Endothelial cell of umbilical vein (primary cell): ENCODE results near the gene PIGH. TPM values are rescaled to one million over a fixed set of nuclear protein-coding genes. Genes with fewer than 3 reads are reported as not detected.

Experiments
- BruUV-seq: library from RNA; stranded (reverse); fragments of 400-500 nt; replicated peaks from 2 replicates; lab custom pipeline; 2021; lab: Mats Ljungman, UMichigan
- CTCF ChIA-PET: fragments of 300-600, 350-600 bp; sonication (Branson Sonifier 250); formaldehyde crosslinking; loops from one replicate; lab custom pipeline; 2021; ENCODE audit warnings: antibody characterized with exemption, inconsistent platforms; lab: Charles Lee
- POLR2A ChIA-PET: fragments of 300-600, 350-600 bp; sonication (Branson Sonifier 250); formaldehyde crosslinking; loops from one replicate; lab custom pipeline; 2021; ENCODE audit warnings: antibody characterized with exemption, inconsistent platforms; lab: Charles Lee
- DNase-seq: peaks from one replicate; pipeline ENCODE4 v3.0.0-alpha.2; 2011; ENCODE audit warnings: low read depth, low spot score
- FAIRE-seq: peaks from 2 replicates; lab custom pipeline; 2011; peaks lifted over from hg19 to GRCh38; lab: Jason Lieb, UNC
- H2AFZ ChIP-seq: 2 replicates; pipeline ENCODE4 v1.6.0; 2012; ENCODE audit warnings: low read depth, low read length, control low read depth, inconsistent platforms
- H3K27ac ChIP-seq: 2 replicates; pipeline ENCODE4 v1.5.1; 2011; ENCODE audit warnings: low read depth, mild to moderate bottlenecking, control low read depth, low read length, moderate library complexity; ENCODE audit not compliant: insufficient read depth
- H3K27me3 ChIP-seq, 2 experiments: 2 replicates each; pipeline versions ENCODE4 v1.6.0 to v1.6.1; 2011; ENCODE audit warnings: low read length in 2 of 2, mixed read lengths in 1 of 2; ENCODE audit not compliant: control insufficient read depth in 2 of 2, insufficient read depth in 2 of 2
- H3K36me3 ChIP-seq, 2 experiments: 2 replicates in 1 of 2; 3 replicates in 1 of 2; pipeline ENCODE4 v1.5.1; 2011; ENCODE audit warnings: low read length in 2 of 2, mild to moderate bottlenecking in 1 of 2, moderate library complexity in 1 of 2; ENCODE audit not compliant: control insufficient read depth in 2 of 2, insufficient read depth in 2 of 2; ENCODE audit errors: extremely low read depth in 1 of 2
- H3K4me1 ChIP-seq: 3 replicates; pipeline ENCODE4 v1.5.1; 2011; ENCODE audit warnings: mild to moderate bottlenecking, low read length; ENCODE audit not compliant: control insufficient read depth, insufficient read depth; ENCODE audit errors: extremely low read depth
- H3K4me2 ChIP-seq: 2 replicates; pipeline ENCODE4 v1.6.1; 2011; ENCODE audit warnings: low read length, control low read depth, mixed read lengths; ENCODE audit not compliant: insufficient read depth
- H3K4me3 ChIP-seq, 3 experiments: fragments of 200-600 bp in 1 of 3; sonication (generic), shearing (Covaris generic) in 1 of 3; replicated peaks in 1 of 3; 2 replicates each; pipeline ENCODE4 v1.5.1; 2011 to 2016; ENCODE audit warnings: control low read depth in 3 of 3, low read length in 3 of 3, mild to moderate bottlenecking in 2 of 3, inconsistent platforms in 1 of 3, low read depth in 1 of 3, moderate library complexity in 1 of 3; ENCODE audit not compliant: insufficient read depth in 1 of 3
- H3K79me2 ChIP-seq: 2 replicates; pipeline ENCODE4 v1.6.0; 2012; ENCODE audit warnings: low read length, inconsistent platforms; ENCODE audit not compliant: control insufficient read depth, insufficient read depth
- H3K9ac ChIP-seq: replicated peaks from 2 replicates; pipeline ENCODE3; 2011; ENCODE audit warnings: low read length, control low read depth; ENCODE audit not compliant: insufficient read depth; ENCODE audit errors: extremely low read depth
- H3K9me1 ChIP-seq: replicated peaks from 3 replicates; pipeline ENCODE4 v1.6.0; 2011; ENCODE audit warnings: mild to moderate bottlenecking, low read length; ENCODE audit not compliant: control insufficient read depth, insufficient read depth; ENCODE audit errors: extremely low read depth
- H3K9me3 ChIP-seq: replicated peaks from 2 replicates; pipeline ENCODE4 v1.5.1; 2012; ENCODE audit warnings: low read length, inconsistent platforms; ENCODE audit not compliant: control insufficient read depth, insufficient read depth
- H4K20me1 ChIP-seq: replicated peaks from 2 replicates; pipeline ENCODE3; 2011; ENCODE audit warnings: mild to moderate bottlenecking, low read length; ENCODE audit not compliant: control insufficient read depth, insufficient read depth; ENCODE audit errors: extremely low read depth
- EZH2 ChIP-seq: IDR thresholded peaks from 2 replicates; pipeline ENCODE4 v1.6.1; 2012; ENCODE audit warnings: borderline replicate concordance, low read depth, mild to moderate bottlenecking, moderate library complexity, low read length, inconsistent platforms; ENCODE audit not compliant: severe bottlenecking
- FOS ChIP-seq: IDR thresholded peaks from 2 replicates; pipeline ENCODE4 v1.6.1; 2011; ENCODE audit warnings: mild to moderate bottlenecking, low read length, moderate library complexity, borderline replicate concordance; ENCODE audit not compliant: insufficient read depth
- GATA2 ChIP-seq: IDR thresholded peaks from 2 replicates; pipeline ENCODE4 v1.7.0; 2011; ENCODE audit warnings: low read depth, mild to moderate bottlenecking, moderate library complexity, mixed read lengths, low read length; ENCODE audit not compliant: insufficient read length, insufficient read depth
- JUN ChIP-seq: IDR thresholded peaks from 2 replicates; pipeline ENCODE4 v1.6.1; 2011; ENCODE audit warnings: borderline replicate concordance, low read depth; ENCODE audit not compliant: insufficient read length, insufficient read depth
- MYC ChIP-seq: IDR thresholded peaks from one replicate; pipeline ENCODE4 v1.6.1; 2011; ENCODE audit warnings: mild to moderate bottlenecking, low read depth, low read length
- POLR2A ChIP-seq: IDR thresholded peaks from 2 replicates; pipeline ENCODE4 v1.6.1; 2012; ENCODE audit warnings: low read depth, mild to moderate bottlenecking, control low read depth, low read length
- POLR2AphosphoS5 ChIP-seq: IDR thresholded peaks from 2 replicates; pipeline ENCODE4 v1.6.1; 2012; ENCODE audit warnings: low read depth, mild to moderate bottlenecking, control low read depth, low read length, moderate library complexity; ENCODE audit not compliant: insufficient read depth
- dilution Hi-C: fragments of 300-500 bp; cut with MboI; formaldehyde crosslinking; loops from one replicate; pipeline ENCODE4 v1.15.0; 2019; ENCODE audit warnings: low sequenced_read_pairs; ENCODE audit not compliant: extremely low pct_ligation_motif_present
- intact Hi-C: fragments of 100-400 bp; cut with micrococcal nuclease; formaldehyde crosslinking; loops from one replicate; pipeline ENCODE4 v1.10.0; 2022
- polyA plus RNA-seq, 4 experiments: library from polyadenylated mRNA; depleted of rRNA in 3 of 4; stranded (reverse) in 3 of 4; unstranded in 1 of 4; fragments of >200 nt; gene quantifications; 2 replicates each; pipeline versions ENCODE4 v1.2.1 to v1.2.3, GENCODE V29; 2011 to 2012; ENCODE audit warnings: missing spikeins in 1 of 4
- total RNA-seq: library from RNA; stranded (reverse); gene quantifications from 2 replicates; pipeline ENCODE4 v1.2.3, GENCODE V29; 2021
- TF ChIP-seq, protein P1 (sequence below), 2 donors: IDR thresholded peaks; 1 replicate in 1 of 2; 2 replicates in 1 of 2; pipeline ENCODE4 v1.5.1; 2011; ENCODE audit warnings: low read length in 2 of 2, mild to moderate bottlenecking in 2 of 2, moderate library complexity in 2 of 2, control low read depth in 1 of 2, inconsistent platforms in 1 of 2, low read depth in 1 of 2; ENCODE audit not compliant: insufficient read depth in 1 of 2; ENCODE audit errors: extremely low read depth in 1 of 2
- TF ChIP-seq, protein P2 (sequence below): IDR thresholded peaks from 2 replicates; pipeline ENCODE4 v1.6.1; 2011; ENCODE audit not compliant: insufficient read depth, insufficient read length

PIGH gene
- total and polyA plus RNA-seq, 2 donors (not counting 3 experiments of a cell fraction or from before 2014, with no cell fraction given), result 12.3 to 18.0 TPM

DNA sequence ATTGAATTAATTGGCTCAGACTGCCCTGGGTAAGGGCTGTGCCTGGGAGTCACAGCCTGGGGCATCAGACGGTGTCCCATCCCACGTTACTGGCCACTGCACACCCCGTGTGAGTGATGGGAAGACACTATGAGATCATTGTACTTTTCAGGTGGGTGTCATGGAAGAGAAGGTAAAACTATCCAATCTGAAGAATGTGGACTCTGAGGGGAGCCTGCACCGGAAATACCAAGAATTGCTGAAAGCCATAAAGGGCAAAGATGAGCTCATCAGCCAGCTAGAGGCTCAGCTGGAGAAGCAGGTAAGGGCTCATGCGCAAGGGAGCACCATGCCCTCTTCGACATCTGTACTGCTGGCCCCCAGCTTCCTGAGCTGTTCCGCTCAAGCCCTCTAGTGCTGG lies 43.0 kb downstream of the PIGH start:
- no peaks in the 10 kb centered on the region for H3K4me1 ChIP-seq
- POLR2A ChIA-PET, result no interaction called here
- no peaks in the 10 kb centered on the region for H3K36me3 ChIP-seq
- H3K9me3 ChIP-seq, result no peaks in the 10 kb centered on the region
- no peak overlapping the region for H3K4me2 ChIP-seq
- CTCF ChIA-PET, result interaction anchor here (1.7 to 8.6 kb wide), 5 partner anchors 9 to 130 kb away, joined by 5 to 85 read pairs (median 10); no protein-coding TSS in a partner anchor
- peaks cover 0 to 2% of the 10 kb centered on the region in 2 experiments for H3K27me3 ChIP-seq
- H3K27ac ChIP-seq, result no peak overlapping the region
- H2AFZ ChIP-seq, result no peak overlapping the region
- intact Hi-C loops (no loop called here), dilution Hi-C loops (no loop called here)
- TF ChIP-seq, protein P1, sequence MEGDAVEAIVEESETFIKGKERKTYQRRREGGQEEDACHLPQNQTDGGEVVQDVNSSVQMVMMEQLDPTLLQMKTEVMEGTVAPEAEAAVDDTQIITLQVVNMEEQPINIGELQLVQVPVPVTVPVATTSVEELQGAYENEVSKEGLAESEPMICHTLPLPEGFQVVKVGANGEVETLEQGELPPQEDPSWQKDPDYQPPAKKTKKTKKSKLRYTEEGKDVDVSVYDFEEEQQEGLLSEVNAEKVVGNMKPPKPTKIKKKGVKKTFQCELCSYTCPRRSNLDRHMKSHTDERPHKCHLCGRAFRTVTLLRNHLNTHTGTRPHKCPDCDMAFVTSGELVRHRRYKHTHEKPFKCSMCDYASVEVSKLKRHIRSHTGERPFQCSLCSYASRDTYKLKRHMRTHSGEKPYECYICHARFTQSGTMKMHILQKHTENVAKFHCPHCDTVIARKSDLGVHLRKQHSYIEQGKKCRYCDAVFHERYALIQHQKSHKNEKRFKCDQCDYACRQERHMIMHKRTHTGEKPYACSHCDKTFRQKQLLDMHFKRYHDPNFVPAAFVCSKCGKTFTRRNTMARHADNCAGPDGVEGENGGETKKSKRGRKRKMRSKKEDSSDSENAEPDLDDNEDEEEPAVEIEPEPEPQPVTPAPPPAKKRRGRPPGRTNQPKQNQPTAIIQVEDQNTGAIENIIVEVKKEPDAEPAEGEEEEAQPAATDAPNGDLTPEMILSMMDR (IDR thresholded peaks at IDR 0.05; ENCODE audit: extremely low read depth in 1 of 2, insufficient read depth in 1 of 2, low read depth in 1 of 2, low read length in 2 of 2), result no peak
- no peak for TF ChIP-seq EZH2
- no peak for TF ChIP-seq JUN
- no peak for TF ChIP-seq POLR2AphosphoS5
- no peak for TF ChIP-seq FOS
- TF ChIP-seq, protein P2, sequence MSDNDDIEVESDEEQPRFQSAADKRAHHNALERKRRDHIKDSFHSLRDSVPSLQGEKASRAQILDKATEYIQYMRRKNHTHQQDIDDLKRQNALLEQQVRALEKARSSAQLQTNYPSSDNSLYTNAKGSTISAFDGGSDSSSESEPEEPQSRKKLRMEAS, result no peak
- TF ChIP-seq POLR2A, result no peak
- TF ChIP-seq MYC, result no peak
- no peak for TF ChIP-seq GATA2
- DNase-seq, result no peak
- peak; percentile 12 for FAIRE-seq
- H3K79me2 ChIP-seq, result no peaks in the 10 kb centered on the region
- H3K9ac ChIP-seq, result no peak overlapping the region
- no peaks in the 10 kb centered on the region for H4K20me1 ChIP-seq
- BruUV-seq, result no TSS peak
- H3K9me1 ChIP-seq, result no peaks in the 10 kb centered on the region
- H3K4me3 ChIP-seq, result no peak overlapping the region
